Right renal cortex interstitium (tissue), 3 donors: Measurements from ENCODE around the gene PCDHAC2. TPM values are rescaled to one million over a fixed set of nuclear protein-coding genes. Genes with fewer than 3 reads are reported as not detected.
A peak's percentile ranks its signal among the peaks of the same experiment; 100 is the strongest.

ENCODE experiments used
- DNase-seq, 3 donors: peaks; one replicate each; pipeline ENCODE4 v3.0.0-alpha.2; 2013; ENCODE audit warnings: low read depth in 3 of 3, low spot score in 2 of 3
- polyA plus RNA-seq, 3 donors: library from polyadenylated mRNA; unstranded; fragments of 120-200 nt; gene quantifications; one replicate each; pipeline ENCODE4 v1.2.1, GENCODE V29; 2013; ENCODE audit not compliant: insufficient read length in 3 of 3

Gene PCDHAC2
- polyA plus RNA-seq, 3 donors = 0.36 to 0.65 (median 0.61) TPM

DNA sequence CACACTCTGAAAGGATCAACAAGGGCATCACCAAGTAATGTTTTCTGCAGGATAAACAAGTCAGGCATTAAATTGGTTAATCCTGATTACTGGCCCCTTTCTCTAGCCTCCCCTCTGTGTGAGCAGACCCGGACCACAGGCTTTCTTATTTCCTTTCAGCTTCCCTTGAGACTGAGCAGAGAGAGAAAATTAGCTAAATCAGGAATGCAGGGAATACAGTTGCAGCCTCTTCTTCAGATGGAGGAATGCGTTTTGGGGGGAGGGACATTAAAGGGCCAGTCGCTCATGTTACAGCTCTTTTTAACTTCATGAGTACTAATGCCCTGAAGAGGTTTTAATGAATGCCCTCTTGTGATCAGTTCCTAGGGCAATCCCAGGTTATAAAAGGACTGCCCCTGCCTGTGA, 19.8 kb downstream of the PCDHAC2 start:
- no peak for DNase-seq

DNA sequence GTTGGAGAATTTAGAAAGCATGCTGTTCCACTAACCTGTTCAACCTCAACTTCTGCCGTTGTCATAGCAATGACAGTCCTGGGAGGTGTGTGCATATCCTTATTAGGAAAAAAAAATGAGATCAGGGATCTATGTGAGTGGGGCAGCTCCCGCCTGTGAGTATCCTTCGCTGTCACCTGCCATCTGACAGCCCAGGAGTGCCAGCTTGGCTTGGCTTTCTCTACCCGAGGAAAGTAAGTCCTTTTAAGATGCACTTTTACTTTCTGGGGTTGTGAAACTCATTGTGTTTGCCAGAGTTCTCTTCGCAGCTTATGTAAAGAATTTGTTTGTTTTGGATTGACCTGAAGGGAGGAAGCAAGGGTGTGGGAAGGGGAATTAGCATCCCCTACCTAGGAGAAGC, 21.8 kb downstream of the PCDHAC2 start:
- DNase-seq = no peak

DNA sequence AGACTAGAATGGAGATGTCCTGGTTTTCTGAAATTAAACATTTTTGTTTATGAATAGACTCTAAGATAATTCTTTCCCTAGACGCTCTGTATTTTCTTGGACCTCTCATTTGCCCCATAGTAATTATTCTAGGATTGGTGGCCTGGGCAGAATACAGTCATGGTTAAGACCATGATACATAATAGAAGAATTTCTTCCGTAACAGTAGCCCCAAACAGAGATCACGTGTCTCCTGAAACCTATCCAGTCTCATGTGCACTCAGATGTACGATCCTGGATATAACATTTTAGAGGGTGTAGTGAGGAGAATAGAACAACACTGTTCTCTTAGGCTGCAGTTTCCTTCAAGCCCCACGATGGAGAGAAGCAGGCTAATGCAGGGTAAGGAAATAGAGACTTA, 22.3 kb downstream of the PCDHAC2 start:
- DNase-seq = no peak

DNA sequence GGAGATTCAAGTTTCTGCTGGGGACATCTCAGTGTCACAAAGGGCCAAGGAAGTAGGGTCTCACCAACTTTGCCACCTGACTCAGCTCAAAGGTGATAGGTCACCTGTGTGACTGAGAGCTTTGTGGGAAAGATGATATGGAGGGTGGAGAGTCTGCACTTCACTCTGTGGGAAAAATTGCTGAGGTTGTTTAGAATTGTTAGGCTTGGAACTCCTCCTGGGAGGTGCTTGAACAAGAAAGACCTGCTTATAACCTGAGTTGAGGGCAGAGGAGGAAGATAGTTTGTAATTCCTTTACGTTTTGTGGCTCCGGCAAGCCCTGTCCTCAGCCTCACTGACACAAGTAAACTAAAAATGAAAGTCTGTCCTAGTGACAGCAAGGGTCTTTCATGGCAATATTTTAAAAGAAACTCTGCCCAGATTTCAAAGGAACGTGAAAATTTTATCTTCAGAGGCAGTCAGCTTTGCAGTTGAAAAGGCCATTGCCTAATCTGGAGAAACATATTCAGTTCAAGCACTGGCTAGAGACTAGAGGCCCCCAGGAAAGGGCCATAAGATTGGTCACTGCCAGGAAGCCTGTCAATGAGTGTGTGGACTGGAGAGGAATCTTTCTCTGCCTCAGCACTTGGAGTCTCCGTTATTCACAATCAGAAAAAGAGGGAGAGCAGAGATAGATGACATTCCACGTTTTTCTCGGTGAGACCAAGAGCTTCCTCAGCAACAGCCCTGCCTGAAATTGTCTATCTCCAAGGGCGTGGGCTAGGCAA, 23.2 kb downstream of the PCDHAC2 start:
- no peak for DNase-seq

DNA sequence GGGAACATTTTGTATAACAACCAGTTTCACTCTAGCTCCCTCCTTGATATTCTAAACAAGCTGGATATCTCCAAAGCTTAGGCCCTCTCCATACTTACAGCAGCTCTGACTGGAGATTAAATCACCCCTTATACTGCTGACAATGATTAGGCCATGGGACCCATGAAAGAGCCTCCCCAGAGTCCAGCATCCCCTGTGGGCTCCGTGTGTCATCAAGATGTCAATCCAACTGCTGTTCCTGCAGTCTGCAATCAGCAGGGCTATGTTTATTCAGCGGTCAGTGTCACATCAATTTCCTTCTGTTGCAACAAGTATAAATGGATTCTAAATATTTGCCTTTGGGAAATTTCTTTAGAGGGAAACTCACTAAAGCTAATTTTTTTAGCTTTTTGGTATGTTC, 26.6 kb downstream of the PCDHAC2 start:
- DNase-seq = no peak

DNA sequence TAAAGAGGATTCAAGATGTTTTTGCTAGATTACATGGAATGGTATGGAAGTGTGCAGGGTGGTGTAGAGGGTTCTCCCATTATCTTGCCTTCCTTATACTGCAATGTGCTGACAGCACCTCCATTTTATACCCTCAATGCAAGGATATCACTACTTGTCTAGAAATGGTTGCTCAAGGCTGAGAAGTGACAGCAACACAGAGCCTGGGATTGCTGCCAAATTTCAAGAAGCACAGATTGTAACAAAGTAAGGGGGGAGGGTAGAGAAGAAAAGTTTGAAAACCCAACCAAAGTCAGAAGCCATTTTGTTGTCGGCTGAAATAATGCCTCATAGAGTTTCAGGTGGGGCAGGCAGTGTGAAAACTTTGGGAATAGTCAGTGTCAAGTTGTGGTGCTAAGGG, 29.8 kb downstream of the PCDHAC2 start:
- no peak for DNase-seq

DNA sequence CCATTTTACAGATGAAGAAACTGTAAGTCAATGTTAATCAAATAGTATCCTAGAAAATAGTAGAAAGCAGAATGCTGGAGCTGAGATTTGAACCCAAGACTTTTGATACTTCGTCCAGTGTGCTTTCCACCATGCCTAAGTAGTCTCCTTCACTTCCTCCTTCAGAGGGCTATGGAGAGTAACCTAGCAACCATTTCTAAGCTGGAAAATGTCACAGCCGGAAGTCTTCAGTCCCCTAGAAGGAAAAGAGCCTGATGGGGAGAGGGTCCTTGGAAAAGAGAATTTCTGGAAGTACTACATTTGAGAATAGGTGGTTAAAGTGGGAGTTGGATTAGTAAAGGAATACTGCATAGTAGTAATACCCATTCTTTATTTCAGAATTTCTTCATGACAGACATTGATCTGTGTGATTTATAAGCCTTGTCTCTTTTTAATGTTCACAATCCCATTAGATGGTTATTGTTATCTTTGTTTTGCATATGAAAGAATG, 32.7 kb downstream of the PCDHAC2 start:
- no peak for DNase-seq

DNA sequence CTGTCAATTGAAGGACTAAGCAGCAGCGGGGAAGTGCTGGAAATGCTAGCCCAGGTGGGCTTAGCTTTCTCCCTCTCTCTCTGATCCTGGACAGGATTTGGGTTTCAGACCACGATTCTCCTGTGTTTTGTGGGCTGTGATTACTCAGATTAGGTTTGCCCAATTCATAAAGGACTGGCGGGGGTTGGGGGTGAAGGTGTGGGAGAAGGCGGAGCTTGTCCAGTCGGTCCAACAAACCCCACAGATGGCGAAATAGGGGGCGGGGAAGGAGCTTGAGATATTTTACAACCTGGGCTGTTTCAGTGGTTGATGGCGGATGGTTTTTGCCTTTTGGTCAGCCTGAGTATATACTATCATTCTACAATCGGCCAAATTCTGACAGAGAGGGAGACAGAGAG, 35.2 kb downstream of the PCDHAC2 start:
- peak in 1 of 3 donors; percentile 2 for DNase-seq

DNA sequence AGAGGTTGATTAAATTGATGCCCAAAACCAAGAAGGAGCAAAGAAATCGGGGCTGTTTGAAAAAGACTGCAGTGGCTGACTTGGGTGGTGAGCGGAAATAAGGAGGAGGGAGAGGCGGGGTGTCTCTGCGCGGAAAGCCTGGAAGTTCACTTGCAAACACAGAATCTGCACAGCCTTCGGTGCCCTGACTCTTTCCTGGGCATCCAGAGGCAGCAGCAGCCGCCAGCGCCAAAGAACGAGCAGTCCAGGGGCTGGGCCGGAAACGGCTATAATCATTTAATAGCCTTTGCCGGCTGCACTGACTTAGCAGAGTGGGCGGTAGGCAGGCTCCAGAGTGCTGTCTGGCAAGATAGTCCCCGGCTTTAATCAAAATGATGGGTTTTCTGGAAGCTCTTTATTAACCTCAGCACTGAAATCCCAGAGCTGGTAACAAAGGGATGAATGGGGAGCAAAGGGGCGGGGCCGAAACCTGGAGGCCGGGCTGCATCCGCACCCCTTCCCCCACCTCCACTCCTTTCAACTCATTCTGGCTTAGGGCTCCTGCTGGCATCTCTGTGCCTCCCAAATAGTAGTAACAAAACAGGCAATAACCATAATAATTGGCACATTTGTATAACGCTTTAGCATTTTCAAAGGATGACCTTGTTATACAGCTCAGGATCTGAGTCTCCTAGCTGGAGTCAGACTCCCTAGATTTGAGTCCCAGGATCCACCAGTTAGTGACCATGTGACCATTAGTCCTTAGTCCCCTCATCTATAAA, 35.7 kb downstream of the PCDHAC2 start:
- no peak for DNase-seq

DNA sequence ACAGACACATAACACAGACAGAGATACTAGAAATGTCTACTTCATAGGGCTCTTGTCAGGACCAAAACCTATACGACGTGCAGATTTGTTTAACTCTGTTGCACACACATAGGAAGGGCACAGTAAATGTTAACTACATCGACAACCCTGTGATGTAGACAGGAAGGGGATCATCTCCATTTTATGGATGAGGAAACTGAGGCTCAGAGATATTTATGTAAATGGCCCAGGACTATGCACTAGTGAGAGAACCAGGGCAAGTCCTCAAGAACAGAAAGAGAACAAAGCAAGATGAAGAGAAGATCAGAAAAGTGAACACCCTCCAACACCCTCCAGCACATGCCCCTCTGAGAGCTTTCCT, 36.3 kb downstream of the PCDHAC2 start:
- DNase-seq = no peak

DNA sequence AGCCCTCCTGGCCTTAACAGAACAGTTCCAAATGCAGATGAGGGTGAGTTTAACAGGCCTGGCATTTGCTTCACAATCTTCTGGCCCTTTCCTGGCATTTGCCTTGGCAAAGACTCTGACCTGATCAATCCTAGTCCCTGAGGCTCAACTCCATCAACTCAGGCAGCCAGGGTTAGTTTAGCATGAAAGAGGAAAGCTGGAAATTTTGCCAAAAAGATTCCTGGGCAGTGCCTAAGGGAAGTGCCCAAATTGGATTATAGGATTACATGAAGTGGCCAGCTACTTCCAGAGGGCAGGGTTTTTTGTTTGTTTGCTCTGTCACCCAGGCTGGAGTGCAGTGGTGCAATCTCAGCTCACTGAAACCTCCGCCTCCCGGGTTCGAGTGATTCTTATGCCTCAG, 36.8 kb downstream of the PCDHAC2 start:
- no peak for DNase-seq

DNA sequence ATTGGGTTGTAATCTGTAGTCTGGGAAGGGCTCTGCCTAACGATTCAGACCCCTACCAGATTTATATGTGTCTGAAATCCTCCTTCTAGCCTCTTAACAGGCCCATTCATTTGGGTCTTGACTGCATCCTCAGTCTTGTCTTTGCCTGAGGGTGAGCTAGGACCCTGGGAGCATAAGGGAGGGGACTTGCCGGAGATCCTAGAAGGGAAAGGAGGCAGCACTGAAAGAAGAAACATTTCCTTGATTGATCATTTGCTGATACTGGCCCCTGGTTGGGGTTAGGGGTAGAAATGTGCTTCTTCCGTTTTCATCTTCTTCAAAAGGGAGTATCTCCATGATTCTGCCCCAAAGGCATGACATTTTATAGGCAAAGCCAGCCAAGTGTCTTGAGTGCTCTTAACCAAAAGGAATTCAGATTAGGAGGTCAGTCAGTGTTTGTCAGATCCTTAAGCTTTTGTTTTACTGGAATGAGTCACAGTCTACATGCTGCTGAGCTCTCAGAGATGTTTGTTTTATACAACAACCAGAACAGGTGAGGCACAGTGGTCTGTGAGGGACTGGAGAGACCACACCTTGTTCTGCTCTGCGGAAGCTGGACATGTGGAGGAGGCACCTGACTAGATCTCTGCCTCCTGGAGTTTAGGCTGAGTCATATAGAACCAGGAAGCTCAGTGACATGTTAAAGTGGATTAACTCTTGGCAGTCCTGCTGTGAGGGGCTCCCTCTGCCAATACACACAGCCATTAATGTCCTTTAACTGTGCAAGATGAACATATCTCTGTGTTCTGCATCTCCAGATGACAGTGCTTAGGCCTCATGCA, 37.7 kb downstream of the PCDHAC2 start:
- DNase-seq = no peak

DNA sequence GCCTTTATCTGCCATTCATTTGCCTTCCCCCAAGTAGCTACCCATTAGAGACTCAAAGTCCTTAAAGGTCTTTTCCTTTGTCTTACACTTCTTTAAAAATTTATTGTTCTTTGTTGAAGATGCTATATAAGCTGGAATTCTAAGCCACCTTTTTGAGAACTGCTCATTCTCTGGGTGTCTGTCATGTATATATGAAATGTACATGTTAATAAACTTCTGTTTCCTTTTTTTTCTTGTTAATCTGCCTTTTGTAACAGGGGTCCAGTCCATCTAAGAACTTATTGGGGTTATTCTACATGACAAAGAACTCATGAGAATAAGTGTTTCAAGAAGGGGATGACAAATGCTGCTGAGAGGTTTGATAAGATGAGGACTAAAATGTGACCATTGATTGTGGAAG, 41.5 kb downstream of the PCDHAC2 start:
- DNase-seq = no peak

DNA sequence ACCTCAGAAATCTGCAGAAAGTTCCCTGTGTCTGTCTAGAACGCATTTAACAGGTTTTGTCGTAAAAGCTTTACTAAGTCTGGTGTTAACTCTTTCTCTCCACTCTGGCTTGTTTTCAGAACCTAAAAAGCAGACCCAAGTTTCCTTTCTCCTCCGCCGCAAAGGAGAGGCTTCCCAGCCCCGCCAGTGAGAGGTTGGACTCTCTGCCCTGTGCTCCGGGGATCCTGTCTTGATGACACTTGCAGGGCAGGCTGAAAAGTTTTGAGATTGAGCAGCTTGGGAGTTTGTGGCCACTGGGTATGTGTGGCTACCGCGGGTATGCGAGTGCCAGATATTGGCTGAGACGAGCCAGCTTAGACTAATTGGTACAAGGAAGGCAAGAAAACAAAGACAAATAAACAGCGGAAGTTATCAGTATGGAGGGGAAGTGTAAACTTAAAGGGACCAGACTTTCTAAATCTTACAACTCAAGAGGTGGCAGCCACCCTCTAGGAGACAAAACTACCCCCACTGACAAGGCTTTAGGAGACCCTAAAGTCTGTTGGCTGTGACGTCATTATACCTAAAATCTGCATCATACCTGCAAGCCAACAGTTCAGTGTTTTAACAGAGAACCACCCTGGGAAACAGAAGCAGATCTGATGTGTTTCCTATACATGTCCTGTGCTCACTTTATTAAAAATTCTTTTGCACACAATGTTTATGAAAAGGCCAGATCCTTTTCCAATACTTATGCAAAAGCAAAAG, 43.9 kb downstream of the PCDHAC2 start:
- no peak for DNase-seq

DNA sequence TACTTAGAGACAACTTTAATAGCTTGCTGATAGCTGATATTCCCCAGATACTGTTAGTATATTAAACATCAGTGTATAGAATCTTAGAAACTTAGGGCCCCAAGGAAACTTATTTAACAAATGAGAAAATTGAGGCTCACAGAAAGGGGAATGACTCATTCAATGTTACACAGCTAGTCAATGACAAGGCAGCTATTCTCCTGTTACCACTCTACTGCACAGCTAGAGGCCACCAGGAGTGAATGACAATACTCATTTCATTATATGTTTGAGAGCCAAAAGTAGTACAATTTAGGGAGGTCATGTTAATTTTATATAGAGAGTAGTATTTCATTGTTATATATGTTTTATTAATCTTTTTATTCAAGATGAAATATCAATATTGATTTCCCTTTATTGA, 51.7 kb downstream of the PCDHAC2 start:
- DNase-seq = no peak

Other genes starting within 250 kb of the PCDHAC2 start
- under 1 TPM in 2 of 3 donors, not detected in 1; 0.06 to 0.08 TPM for gene PCDHA1, start 180.3 kb upstream of the PCDHAC2 start, polyA plus RNA-seq
- under 1 TPM; 0.23 to 0.40 (median 0.35) TPM for gene PCDHA2, start 171.6 kb upstream of the PCDHAC2 start, polyA plus RNA-seq
- gene PCDHA3, start 165.4 kb upstream of the PCDHAC2 start, polyA plus RNA-seq = under 1 TPM; 0.22 to 0.65 (median 0.45) TPM
- gene PCDHA4, start 159.4 kb upstream of the PCDHAC2 start, polyA plus RNA-seq = 1 to 10 TPM in 2 of 3 donors, under 1 TPM in 1; 0.86 to 1.3 (median 1.3) TPM
- under 1 TPM; 0.04 to 0.12 (median 0.08) TPM for gene PCDHA5, start 144.9 kb upstream of the PCDHAC2 start, polyA plus RNA-seq
- under 1 TPM; 0.33 to 0.47 (median 0.44) TPM for gene PCDHA6, start 138.5 kb upstream of the PCDHAC2 start, polyA plus RNA-seq
- gene PCDHA7, start 132.2 kb upstream of the PCDHAC2 start, polyA plus RNA-seq = under 1 TPM; 0.20 to 0.47 (median 0.22) TPM
- under 1 TPM in 2 of 3 donors, not detected in 1; 0.06 TPM for gene PCDHA8, start 125.3 kb upstream of the PCDHAC2 start, polyA plus RNA-seq
- under 1 TPM in 1 of 3 donors, not detected in 2; 0.03 TPM for gene PCDHA9, start 118.1 kb upstream of the PCDHAC2 start, polyA plus RNA-seq
- gene PCDHA10, start 110.6 kb upstream of the PCDHAC2 start, polyA plus RNA-seq = 1 to 10 TPM in 1 of 3 donors, under 1 TPM in 2; 0.51 to 2.1 (median 0.62) TPM
- gene PCDHA11, start 97.5 kb upstream of the PCDHAC2 start, polyA plus RNA-seq = under 1 TPM; 0.16 to 0.76 (median 0.19) TPM
- under 1 TPM; 0.06 to 0.14 (median 0.08) TPM for gene PCDHA12, start 91.2 kb upstream of the PCDHAC2 start, polyA plus RNA-seq
- gene PCDHA13, start 84.4 kb upstream of the PCDHAC2 start, polyA plus RNA-seq = under 1 TPM in 1 of 3 donors, not detected in 2; 0.08 TPM
- under 1 TPM; 0.04 to 0.10 (median 0.04) TPM for gene PCDHAC1, start 40.2 kb upstream of the PCDHAC2 start, polyA plus RNA-seq
- under 1 TPM; 0.06 to 0.08 (median 0.08) TPM for gene PCDHB1, start 84.9 kb downstream of the PCDHAC2 start, polyA plus RNA-seq
- gene PCDHB2, start 128.1 kb downstream of the PCDHAC2 start, polyA plus RNA-seq = 1 to 10 TPM; 3.8 to 7.9 (median 6.0) TPM
- 1 to 10 TPM; 2.6 to 4.0 (median 3.4) TPM for gene PCDHB3, start 134.0 kb downstream of the PCDHAC2 start, polyA plus RNA-seq
- gene PCDHB4, start 155.3 kb downstream of the PCDHAC2 start, polyA plus RNA-seq = 1 to 10 TPM; 1.8 to 2.9 (median 1.9) TPM
- gene PCDHB5, start 168.7 kb downstream of the PCDHAC2 start, polyA plus RNA-seq = 1 to 10 TPM; 6.6 to 8.5 (median 8.1) TPM
- 1 to 10 TPM; 2.2 to 3.8 (median 3.2) TPM for gene PCDHB6, start 183.6 kb downstream of the PCDHAC2 start, polyA plus RNA-seq
- gene PCDHB7, start 206.2 kb downstream of the PCDHAC2 start, polyA plus RNA-seq = 1 to 10 TPM; 4.7 to 5.5 (median 5.3) TPM
- gene PCDHB8, start 211.3 kb downstream of the PCDHAC2 start, polyA plus RNA-seq = 1 to 10 TPM; 1.5 to 4.2 (median 3.2) TPM
- 1 to 10 TPM; 3.6 to 7.2 (median 5.0) TPM for gene PCDHB16, start 215.9 kb downstream of the PCDHAC2 start, polyA plus RNA-seq
- gene PCDHB9, start 220.7 kb downstream of the PCDHAC2 start, polyA plus RNA-seq = 1 to 10 TPM; 4.3 to 5.0 (median 4.9) TPM
- gene PCDHB10, start 225.9 kb downstream of the PCDHAC2 start, polyA plus RNA-seq = 1 to 10 TPM; 5.6 to 9.2 (median 7.9) TPM
- gene PCDHB11, start 233.2 kb downstream of the PCDHAC2 start, polyA plus RNA-seq = 1 to 10 TPM; 4.3 to 6.0 (median 5.6) TPM
- 1 to 10 TPM; 4.7 to 5.8 (median 4.8) TPM for gene PCDHB12, start 242.2 kb downstream of the PCDHAC2 start, polyA plus RNA-seq
- 1 to 10 TPM; 5.4 to 6.3 (median 5.6) TPM for gene PCDHB13, start 247.4 kb downstream of the PCDHAC2 start, polyA plus RNA-seq